ENCODE results near the gene BCL3.

BCL3 gene

GRCh38 chr19:44740351-44740824, 8.1 kb upstream of the BCL3 start:
- no peak overlapping the region for H3K4me3 ChIP-seq (ENCODE audit: low read depth, low read length)

GRCh38 chr19:44741258-44741731, 7.2 kb upstream of the BCL3 start:
- no peak overlapping the region for H3K4me3 ChIP-seq (ENCODE audit: low read depth, low read length)

- H3K4me3 ChIP-seq (ENCODE audit: low read depth, low read length): no peak overlapping the region
Measured at GRCh38 chr19:44741841-44742329, 6.6 kb upstream of the BCL3 start.

- no peak overlapping the region for H3K4me3 ChIP-seq (ENCODE audit: low read depth, low read length)
Measured at GRCh38 chr19:44742330-44743061, 6.0 kb upstream of the BCL3 start.

GRCh38 chr19:44744871-44745332, 3.6 kb upstream of the BCL3 start:
- H3K4me3 ChIP-seq (ENCODE audit: low read depth, low read length): no peak overlapping the region

GRCh38 chr19:44745341-44745831, 3.1 kb upstream of the BCL3 start:
- no peak overlapping the region for H3K4me3 ChIP-seq (ENCODE audit: low read depth, low read length)

- H3K4me3 ChIP-seq (ENCODE audit: low read depth, low read length): no peak overlapping the region
Measured at GRCh38 chr19:44745887-44746600, 2.5 kb upstream of the BCL3 start.

GRCh38 chr19:44746616-44746945, 1.9 kb upstream of the BCL3 start:
- H3K4me3 ChIP-seq (ENCODE audit: low read depth, low read length): no peak overlapping the region

- peak overlapping the region; percentile 49 for H3K4me3 ChIP-seq (ENCODE audit: low read depth, low read length)
Measured at GRCh38 chr19:44746946-44747738, 1.4 kb upstream of the BCL3 start.

- peak overlapping the region; percentile 49 for H3K4me3 ChIP-seq (ENCODE audit: low read depth, low read length)
Measured at GRCh38 chr19:44747739-44748425, 626 bp upstream of the BCL3 start.

GRCh38 chr19:44749292-44749691, 784 bp downstream of the BCL3 start:
- no peak overlapping the region for H3K4me3 ChIP-seq (ENCODE audit: low read depth, low read length)

- H3K4me3 ChIP-seq (ENCODE audit: low read depth, low read length): no peak overlapping the region
Measured at GRCh38 chr19:44749994-44750393, 1.5 kb downstream of the BCL3 start.

GRCh38 chr19:44752123-44752815, 3.8 kb downstream of the BCL3 start:
- H3K4me3 ChIP-seq (ENCODE audit: low read depth, low read length): no peak overlapping the region

GRCh38 chr19:44752816-44753625, 4.5 kb downstream of the BCL3 start:
- H3K4me3 ChIP-seq (ENCODE audit: low read depth, low read length): no peak overlapping the region

GRCh38 chr19:44753626-44753931, 5.1 kb downstream of the BCL3 start:
- peak overlapping the region; percentile 39 for H3K4me3 ChIP-seq (ENCODE audit: low read depth, low read length)

- peak overlapping the region; percentile 39 for H3K4me3 ChIP-seq (ENCODE audit: low read depth, low read length)
Measured at GRCh38 chr19:44753932-44754749, 5.6 kb downstream of the BCL3 start.

- H3K4me3 ChIP-seq (ENCODE audit: low read depth, low read length): peak overlapping the region; percentile 24
Measured at GRCh38 chr19:44754750-44755080, 6.2 kb downstream of the BCL3 start.

GRCh38 chr19:44755219-44755618, 6.7 kb downstream of the BCL3 start:
- no peak overlapping the region for H3K4me3 ChIP-seq (ENCODE audit: low read depth, low read length)
